OCI-LY3 (cell line): ENCODE data around the gene MMP20.

Experiments used
- H2AFZ ChIP-seq: fragments of 200-600, 300-600 bp; shearing (Covaris generic); 2 replicates; pipeline ENCODE4 v1.6.0; 2014; ENCODE audit warnings: antibody characterized with exemption, low read depth, low read length
- H3K27ac ChIP-seq: fragments of 200-600, 300-600 bp; sonication (generic); 2 replicates; pipeline ENCODE4 v1.5.1; 2014; ENCODE audit warnings: mild to moderate bottlenecking, low read length, moderate library complexity, mixed read lengths
- H3K27me3 ChIP-seq: fragments of 200-600, 300-600 bp; sonication (generic); 2 replicates; pipeline ENCODE4 v1.6.1; 2014; ENCODE audit warnings: low read depth, low read length, mixed read lengths
- H3K36me3 ChIP-seq: fragments of 200-600, 300-600 bp; sonication (generic); replicated peaks from 2 replicates; pipeline ENCODE3; 2014; ENCODE audit warnings: low read depth, low read length, mixed read lengths
- H3K4me1 ChIP-seq: fragments of 300-600, 200-600 bp; sonication (generic); 2 replicates; pipeline ENCODE4 v1.6.1; 2014; ENCODE audit warnings: low read length, mixed read lengths
- H3K4me2 ChIP-seq: fragments of 200-600, 300-600 bp; sonication (generic); 2 replicates; pipeline ENCODE4 v1.6.1; 2014; ENCODE audit warnings: low read length, mixed read lengths
- H3K4me3 ChIP-seq: fragments of 300-600, 200-600 bp; sonication (generic); 2 replicates; pipeline ENCODE4 v1.5.1; 2014; ENCODE audit warnings: antibody characterized with exemption, mild to moderate bottlenecking, low read length, moderate library complexity
- H3K79me2 ChIP-seq: fragments of 300-600, 200-600 bp; shearing (Covaris generic); 2 replicates; pipeline ENCODE4 v1.6.1; 2014; ENCODE audit warnings: mild to moderate bottlenecking, low read length, mixed read lengths
- H3K9ac ChIP-seq: fragments of 300-600, 200-600 bp; shearing (Covaris generic); 2 replicates; pipeline ENCODE4 v1.6.0; 2014; ENCODE audit warnings: mild to moderate bottlenecking, low read length, moderate library complexity
- H3K9me3 ChIP-seq: fragments of 200-600, 300-600 bp; shearing (Covaris generic); 2 replicates; pipeline ENCODE4 v1.6.1; 2014; ENCODE audit warnings: low read length, mixed read lengths; ENCODE audit not compliant: insufficient read depth
- H4K20me1 ChIP-seq: fragments of 200-600, 300-600 bp; sonication (generic); 2 replicates; pipeline ENCODE4 v1.6.1; 2016; ENCODE audit warnings: low read length, mixed read lengths; ENCODE audit not compliant: insufficient read depth
- EZH2phosphoT487 ChIP-seq: fragments of 200-600 bp; shearing (Covaris generic); IDR thresholded peaks from 2 replicates; pipeline ENCODE4 v1.6.1; 2018; ENCODE audit warnings: antibody characterized with exemption, mixed run types, low read depth
- TF ChIP-seq, protein P1 (sequence below): fragments of 200-600, 300-600 bp; sonication (generic); IDR thresholded peaks from 2 replicates; pipeline ENCODE4 v1.5.1; 2014; ENCODE audit warnings: antibody characterized with exemption, low read length, low read depth

Gene MMP20

GRCh38 chr11:102530558-102530957 lies 94.6 kb downstream of the MMP20 start, which contains the start of gene MMP7:
TSS of gene MMP7 (minus strand) at chr11:102530747. CDS start at chr11:102530700, 47 bp downstream.
- Histone ChIP-seq H3K4me2 (peak within 1 kb of the TSS; percentile 43), H4K20me1 (no peaks in the 10 kb centered on the region), H3K9ac (no peak within 1 kb of the TSS), H3K27ac (no peak within 1 kb of the TSS; the same call in 1 of the 2 replicates), H3K36me3 (no peaks in the 10 kb centered on the region), H3K4me3 (peak within 1 kb of the TSS; percentile 47), H3K79me2 (no peaks in the 10 kb centered on the region), H3K9me3 (no peaks in the 10 kb centered on the region), H3K27me3 (no peaks in the 10 kb centered on the region), H3K4me1 (peaks cover 21% of the 10 kb centered on the region), H2AFZ (no peak within 1 kb of the TSS; the same call in 1 of the 2 replicates)
- TF ChIP-seq, protein P1, sequence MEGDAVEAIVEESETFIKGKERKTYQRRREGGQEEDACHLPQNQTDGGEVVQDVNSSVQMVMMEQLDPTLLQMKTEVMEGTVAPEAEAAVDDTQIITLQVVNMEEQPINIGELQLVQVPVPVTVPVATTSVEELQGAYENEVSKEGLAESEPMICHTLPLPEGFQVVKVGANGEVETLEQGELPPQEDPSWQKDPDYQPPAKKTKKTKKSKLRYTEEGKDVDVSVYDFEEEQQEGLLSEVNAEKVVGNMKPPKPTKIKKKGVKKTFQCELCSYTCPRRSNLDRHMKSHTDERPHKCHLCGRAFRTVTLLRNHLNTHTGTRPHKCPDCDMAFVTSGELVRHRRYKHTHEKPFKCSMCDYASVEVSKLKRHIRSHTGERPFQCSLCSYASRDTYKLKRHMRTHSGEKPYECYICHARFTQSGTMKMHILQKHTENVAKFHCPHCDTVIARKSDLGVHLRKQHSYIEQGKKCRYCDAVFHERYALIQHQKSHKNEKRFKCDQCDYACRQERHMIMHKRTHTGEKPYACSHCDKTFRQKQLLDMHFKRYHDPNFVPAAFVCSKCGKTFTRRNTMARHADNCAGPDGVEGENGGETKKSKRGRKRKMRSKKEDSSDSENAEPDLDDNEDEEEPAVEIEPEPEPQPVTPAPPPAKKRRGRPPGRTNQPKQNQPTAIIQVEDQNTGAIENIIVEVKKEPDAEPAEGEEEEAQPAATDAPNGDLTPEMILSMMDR: no peak
- no peak for TF ChIP-seq EZH2phosphoT487

DNA sequence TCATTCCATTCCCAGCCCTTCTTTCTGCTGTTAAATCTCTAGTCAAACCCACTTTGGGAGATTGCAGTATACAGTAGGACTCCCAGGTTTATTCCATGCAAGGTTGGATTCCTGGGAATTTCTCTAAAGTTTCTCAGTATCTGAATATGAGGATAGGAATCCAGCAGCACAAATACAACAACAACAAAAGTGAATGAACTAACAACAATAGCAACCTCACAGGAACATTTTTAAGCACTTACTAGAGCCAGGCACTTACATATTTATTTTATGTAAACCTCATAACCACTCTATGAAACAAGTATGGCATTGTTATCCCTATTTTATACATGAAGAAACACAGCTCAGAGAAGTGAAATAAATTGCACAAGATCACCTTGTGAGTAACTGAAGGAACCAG lies 96.5 kb downstream of the MMP20 start:
- Histone ChIP-seq H3K36me3 (no peaks in the 10 kb centered on the region), H3K79me2 (no peaks in the 10 kb centered on the region), H3K4me1 (peaks cover 12% of the 10 kb centered on the region), H3K4me2 (no peak overlapping the region), H2AFZ (no peak overlapping the region), H4K20me1 (no peaks in the 10 kb centered on the region), H3K27me3 (no peaks in the 10 kb centered on the region), H3K9me3 (no peaks in the 10 kb centered on the region), H3K4me3 (no peak overlapping the region), H3K9ac (no peak overlapping the region), H3K27ac (no peak overlapping the region)
- TF ChIP-seq EZH2phosphoT487: no peak
- TF ChIP-seq, protein P1: no peak

GRCh38 chr11:102527684-102528083 lies 97.4 kb downstream of the MMP20 start:
- H3K4me2 ChIP-seq: no peak overlapping the region
- H3K4me1 ChIP-seq: peaks cover 17% of the 10 kb centered on the region
- H2AFZ ChIP-seq: no peak overlapping the region
- H3K79me2 ChIP-seq: no peaks in the 10 kb centered on the region
- no peaks in the 10 kb centered on the region for H3K36me3 ChIP-seq
- no peak overlapping the region for H3K4me3 ChIP-seq
- no peaks in the 10 kb centered on the region for H4K20me1 ChIP-seq
- no peaks in the 10 kb centered on the region for H3K9me3 ChIP-seq
- TF ChIP-seq, protein P1: no peak
- TF ChIP-seq EZH2phosphoT487: no peak
- no peaks in the 10 kb centered on the region for H3K27me3 ChIP-seq
- no peak overlapping the region for H3K27ac ChIP-seq
- no peak overlapping the region for H3K9ac ChIP-seq

GRCh38 chr11:102527041-102527440 lies 98.1 kb downstream of the MMP20 start:
- Histone ChIP-seq H3K36me3 (no peaks in the 10 kb centered on the region), H4K20me1 (no peaks in the 10 kb centered on the region), H3K4me2 (no peak overlapping the region), H2AFZ (no peak overlapping the region), H3K27ac (no peak overlapping the region), H3K4me3 (no peak overlapping the region), H3K27me3 (no peaks in the 10 kb centered on the region), H3K79me2 (no peaks in the 10 kb centered on the region), H3K9me3 (no peaks in the 10 kb centered on the region), H3K4me1 (peaks cover 23% of the 10 kb centered on the region), H3K9ac (no peak overlapping the region)
- TF ChIP-seq, protein P1: no peak
- TF ChIP-seq EZH2phosphoT487: no peak
